ENCODE results near the gene NUDCD3.

- TF ChIP-seq EZH2 (IDR thresholded peaks at IDR 0.05) (no peak), POLR2AphosphoS5 (IDR thresholded peaks at IDR 0.05; ENCODE audit: borderline replicate concordance, low read depth, low read length) (no peak), FOXP2 (optimal IDR thresholded peaks at IDR 0.05; ENCODE audit: control extremely low read depth, extremely low read length, insufficient read depth) (no peak)
Measured at GRCh38 chr7:44441079-44441478, 49.4 kb downstream of the NUDCD3 start.
